Fibroblast of the aortic adventitia (primary cell): Measurements from ENCODE around the gene NTHL1. TPM values are rescaled to one million over a fixed set of nuclear protein-coding genes. Genes with fewer than 3 reads are reported as not detected.

Experiments
- DNase-seq: peaks from one replicate; pipeline ENCODE4 v3.0.0-alpha.2; 2010; ENCODE audit warnings: low read depth
- H3K4me3 ChIP-seq: 2 replicates; pipeline ENCODE4 v1.5.1; 2011; ENCODE audit warnings: low read depth, mild to moderate bottlenecking, control low read depth, low read length, moderate library complexity
- CTCF ChIP-seq: IDR thresholded peaks from 2 replicates; pipeline ENCODE4 v1.5.1; 2011; ENCODE audit warnings: mild to moderate bottlenecking, low read length, control low read depth, inconsistent platforms; ENCODE audit not compliant: insufficient read depth
- total RNA-seq: library from RNA; depleted of rRNA; stranded (reverse); fragments of >200 nt; gene quantifications from 2 replicates; pipeline ENCODE4 v1.2.3, GENCODE V29; 2012; ENCODE audit warnings: low replicate concordance

NTHL1 gene
- total RNA-seq, 1 donor, result 18.8 TPM

GRCh38 chr16:2064368-2064945, 16.8 kb upstream of the NTHL1 start:
- no peak for DNase-seq
- TF ChIP-seq CTCF, result no peak
- H3K4me3 ChIP-seq, result no peak overlapping the region

GRCh38 chr16:2063861-2064260, 16.2 kb upstream of the NTHL1 start:
- no peak overlapping the region for H3K4me3 ChIP-seq
- no peak for TF ChIP-seq CTCF
- no peak for DNase-seq

- DNase-seq, result no peak
- no peak overlapping the region for H3K4me3 ChIP-seq
- TF ChIP-seq CTCF, result no peak
Measured at GRCh38 chr16:2062801-2063200, 15.2 kb upstream of the NTHL1 start.

GRCh38 chr16:2061526-2061925, 13.9 kb upstream of the NTHL1 start:
- no peak for TF ChIP-seq CTCF
- H3K4me3 ChIP-seq, result no peak overlapping the region
- no peak for DNase-seq

GRCh38 chr16:2061023-2061422, 13.4 kb upstream of the NTHL1 start:
- TF ChIP-seq CTCF, result no peak
- no peak overlapping the region for H3K4me3 ChIP-seq
- DNase-seq, result no peak

GRCh38 chr16:2060346-2060745, 12.7 kb upstream of the NTHL1 start:
- DNase-seq, result no peak
- no peak for TF ChIP-seq CTCF
- H3K4me3 ChIP-seq, result no peak overlapping the region

GRCh38 chr16:2058872-2059271, 11.2 kb upstream of the NTHL1 start:
- no peak for DNase-seq

More at GRCh38 chr16:2058872-2059271, 11.2 kb upstream of the NTHL1 start:
- TF ChIP-seq CTCF, result no peak
- H3K4me3 ChIP-seq, result no peak overlapping the region
